HFFc6 (cell line): ENCODE data around the gene NELFA. TPM values are rescaled to one million over a fixed set of nuclear protein-coding genes. Genes with fewer than 3 reads are reported as not detected.

Source experiments
- DNase-seq: peaks from one replicate; pipeline ENCODE4 v3.0.0-alpha.2; 2018
- H3K27ac Mint-ChIP-seq: 2 replicates; pipeline ENCODE4 v1.8.0; 2020; ENCODE audit warnings: mild to moderate bottlenecking, mixed read lengths
- H3K27me3 Mint-ChIP-seq: 2 replicates; pipeline ENCODE4 v1.8.0; 2021; ENCODE audit warnings: mild to moderate bottlenecking, moderate library complexity, mixed read lengths; ENCODE audit not compliant: insufficient read depth
- H3K36me3 Mint-ChIP-seq: 2 replicates; pipeline ENCODE4 v1.8.0; 2021; ENCODE audit warnings: low read depth, mixed read lengths
- H3K4me1 Mint-ChIP-seq: 2 replicates; pipeline ENCODE4 v1.8.0; 2020; ENCODE audit warnings: low read depth, mixed read lengths
- H3K4me3 Mint-ChIP-seq: 2 replicates; pipeline ENCODE4 v1.8.0; 2020; ENCODE audit warnings: mild to moderate bottlenecking, moderate library complexity, mixed read lengths
- H3K9me3 Mint-ChIP-seq: 2 replicates; pipeline ENCODE4 v1.8.0; 2020; ENCODE audit warnings: mild to moderate bottlenecking, mixed read lengths
- microRNA-seq: library from miRNA; unstranded; fragments of <30 nt; microRNA quantifications from one replicate; pipeline ENCODE4, GENCODE V29; 2019
- total RNA-seq, 6 experiments: library from RNA; stranded (reverse); fragmentation: NEBNext Ultra II Directional; extraction: Animal tissue kit (Norgen Biotek cat#: 25700); gene quantifications; 2 replicates in 1 of 6; 3 replicates in 5 of 6; pipeline ENCODE4 v1.2.3, GENCODE V29; 2021
- TF ChIP-seq, protein P1 (sequence below): fragments of 200-600 bp; sonication (generic); IDR thresholded peaks from 2 replicates; pipeline ENCODE4 v1.5.0; 2021; ENCODE audit warnings: antibody characterized with exemption, mild to moderate bottlenecking

Gene NELFA
- total RNA-seq, 6 experiments from 2014 or later, result 19.2 to 21.2 (median 20.2) TPM

DNA sequence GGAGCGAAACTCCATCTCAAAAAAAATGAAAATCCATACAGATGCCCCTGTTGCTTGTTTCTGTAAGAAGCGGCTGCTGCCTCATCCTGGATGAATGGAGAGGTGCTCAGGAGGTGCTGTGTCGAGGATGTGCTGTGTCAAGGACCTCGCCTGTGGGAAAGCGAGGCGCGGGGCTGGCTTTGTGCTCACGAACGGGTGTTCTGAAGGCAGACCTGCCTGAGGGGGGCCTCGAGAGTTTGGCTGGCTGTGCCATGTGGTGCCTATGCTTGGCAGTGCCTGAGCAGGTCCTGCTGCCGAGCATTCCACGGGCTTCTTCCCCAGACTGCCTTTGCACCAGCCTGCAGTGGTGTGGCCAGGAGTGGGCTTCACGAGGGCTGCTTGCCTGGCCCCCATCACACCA lies 76.0 kb downstream of the NELFA start:
- Mint-ChIP-seq H3K4me3 (no peak overlapping the region), H3K36me3 (peaks cover 29% of the 10 kb centered on the region), H3K27me3 (no peaks in the 10 kb centered on the region), H3K4me1 (peaks cover 16% of the 10 kb centered on the region), H3K9me3 (no peaks in the 10 kb centered on the region), H3K27ac (no peak overlapping the region)
- TF ChIP-seq, protein P1, sequence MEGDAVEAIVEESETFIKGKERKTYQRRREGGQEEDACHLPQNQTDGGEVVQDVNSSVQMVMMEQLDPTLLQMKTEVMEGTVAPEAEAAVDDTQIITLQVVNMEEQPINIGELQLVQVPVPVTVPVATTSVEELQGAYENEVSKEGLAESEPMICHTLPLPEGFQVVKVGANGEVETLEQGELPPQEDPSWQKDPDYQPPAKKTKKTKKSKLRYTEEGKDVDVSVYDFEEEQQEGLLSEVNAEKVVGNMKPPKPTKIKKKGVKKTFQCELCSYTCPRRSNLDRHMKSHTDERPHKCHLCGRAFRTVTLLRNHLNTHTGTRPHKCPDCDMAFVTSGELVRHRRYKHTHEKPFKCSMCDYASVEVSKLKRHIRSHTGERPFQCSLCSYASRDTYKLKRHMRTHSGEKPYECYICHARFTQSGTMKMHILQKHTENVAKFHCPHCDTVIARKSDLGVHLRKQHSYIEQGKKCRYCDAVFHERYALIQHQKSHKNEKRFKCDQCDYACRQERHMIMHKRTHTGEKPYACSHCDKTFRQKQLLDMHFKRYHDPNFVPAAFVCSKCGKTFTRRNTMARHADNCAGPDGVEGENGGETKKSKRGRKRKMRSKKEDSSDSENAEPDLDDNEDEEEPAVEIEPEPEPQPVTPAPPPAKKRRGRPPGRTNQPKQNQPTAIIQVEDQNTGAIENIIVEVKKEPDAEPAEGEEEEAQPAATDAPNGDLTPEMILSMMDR, result no peak
- no peak for DNase-seq

Small RNA genes within 50 kb of the gene (microRNA-seq; reads per million reads assigned to microRNA genes)
- 4.6 reads per million for gene MIR943

Other genes with a start within 250 kb of the NELFA start
- 1 to 10 TPM in 1 of 6 experiments, under 1 TPM in 5; 0.59 to 1.6 (median 0.75) TPM for gene FGFR3, start 215.7 kb downstream of the NELFA start, total RNA-seq
- gene LETM1, start 152.8 kb downstream of the NELFA start, total RNA-seq, result 10 to 100 TPM; 47.4 to 64.0 (median 53.3) TPM
- 100 to 1,000 TPM in 4 of 6 experiments, 10 to 100 TPM in 2; 65.2 to 121 (median 109) TPM for gene NSD2, start 137.6 kb downstream of the NELFA start, total RNA-seq
- under 1 TPM in 5 of 6 experiments, not detected in 1; 0.05 to 0.14 (median 0.11) TPM for gene NAT8L, start 50.4 kb upstream of the NELFA start, total RNA-seq
- gene HAUS3, start 233.1 kb upstream of the NELFA start, total RNA-seq, result 10 to 100 TPM in 2 of 6 experiments, 1 to 10 TPM in 4; 6.9 to 10.8 (median 8.6) TPM
- 1 to 10 TPM; 1.5 to 3.4 (median 2.2) TPM for gene POLN, start 233.1 kb upstream of the NELFA start, total RNA-seq